Neural progenitor cell (in vitro differentiated cells): ENCODE results near the gene LPP. TPM values are rescaled to one million over a fixed set of nuclear protein-coding genes. Genes with fewer than 3 reads are reported as not detected.

Experiments used
- DNase-seq: peaks from one replicate; pipeline ENCODE4 v3.0.0-alpha.2; 2016; ENCODE audit warnings: low spot score
- H2AFZ ChIP-seq: fragments of 200-600 bp; sonication (generic); replicated peaks from 2 replicates; pipeline ENCODE4 v1.6.1; 2016; ENCODE audit warnings: antibody characterized with exemption
- H3F3A ChIP-seq: fragments of 200-600 bp; sonication (generic); 2 replicates; pipeline ENCODE4 v1.6.1; 2016; ENCODE audit warnings: antibody characterized with exemption, low read depth
- H3K27ac ChIP-seq: fragments of 200-600 bp; sonication (generic); 2 replicates; pipeline ENCODE4 v1.5.1; 2016; ENCODE audit warnings: mild to moderate bottlenecking
- H3K27me3 ChIP-seq: fragments of 200-600 bp; sonication (generic); 2 replicates; pipeline ENCODE4 v1.6.1; 2016; ENCODE audit warnings: mild to moderate bottlenecking, moderate library complexity
- H3K36me3 ChIP-seq: fragments of 200-600 bp; sonication (generic); 2 replicates; pipeline ENCODE4 v1.5.1; 2016
- H3K4me1 ChIP-seq: fragments of 200-600 bp; sonication (generic); 2 replicates; pipeline ENCODE4 v1.6.1; 2016; ENCODE audit warnings: mixed run types
- H3K4me2 ChIP-seq: fragments of 200-600 bp; sonication (generic); 2 replicates; pipeline ENCODE4 v1.6.1; 2016
- H3K4me3 ChIP-seq: fragments of 200-600 bp; sonication (generic); 2 replicates; pipeline ENCODE4 v1.5.1; 2016
- H3K79me2 ChIP-seq: fragments of 200-600 bp; sonication (generic); 2 replicates; pipeline ENCODE4 v1.6.1; 2016; ENCODE audit warnings: low read depth
- H3K9ac ChIP-seq: fragments of 200-600 bp; sonication (generic); 2 replicates; pipeline ENCODE4 v1.6.1; 2016
- H3K9me3 ChIP-seq: fragments of 200-600 bp; sonication (generic); 2 replicates; pipeline ENCODE4 v1.5.1; 2016; ENCODE audit warnings: low read depth
- H4K20me1 ChIP-seq: fragments of 200-600 bp; sonication (generic); 2 replicates; pipeline ENCODE4 v1.6.1; 2016; ENCODE audit warnings: low read depth
- H3K27ac Mint-ChIP-seq: 3 replicates; pipeline ENCODE4 v1.8.0; 2021; ENCODE audit warnings: mixed read lengths
- H3K27me3 Mint-ChIP-seq: 2 replicates; pipeline ENCODE4 v1.8.0; 2022; ENCODE audit warnings: low read depth, mild to moderate bottlenecking, inconsistent platforms, moderate library complexity, mixed read lengths; ENCODE audit not compliant: insufficient read depth
- H3K36me3 Mint-ChIP-seq: 3 replicates; pipeline ENCODE4 v1.8.0; 2021; ENCODE audit warnings: mixed read lengths
- H3K4me1 Mint-ChIP-seq: 3 replicates; pipeline ENCODE4 v1.8.0; 2021; ENCODE audit warnings: mixed read lengths
- H3K4me3 Mint-ChIP-seq: 3 replicates; pipeline ENCODE4 v1.8.0; 2021; ENCODE audit warnings: mild to moderate bottlenecking, moderate library complexity, mixed read lengths
- H3K9me3 Mint-ChIP-seq: 3 replicates; pipeline ENCODE4 v1.8.0; 2020; ENCODE audit warnings: mixed read lengths
- EZH2 ChIP-seq: fragments of 200-600 bp; sonication (generic); IDR thresholded peaks from 2 replicates; pipeline ENCODE4 v1.6.1; 2017; ENCODE audit warnings: antibody characterized with exemption, mild to moderate bottlenecking, moderate library complexity
- EZH2phosphoT487 ChIP-seq: fragments of 200-600 bp; sonication (generic); IDR thresholded peaks from 2 replicates; pipeline ENCODE4 v1.6.1; 2017; ENCODE audit warnings: antibody characterized with exemption
- total RNA-seq: library from RNA; depleted of rRNA; stranded (reverse); fragments of >200 nt; gene quantifications from 2 replicates; pipeline ENCODE4 v1.2.3, GENCODE V29; 2015; ENCODE audit warnings: low replicate concordance
- TF ChIP-seq, protein P1 (sequence below): fragments of 200-600 bp; sonication (generic); IDR thresholded peaks from 2 replicates; pipeline ENCODE4 v1.5.1; 2017; ENCODE audit warnings: antibody characterized with exemption, mild to moderate bottlenecking

LPP gene
- total RNA-seq, 1 donor from 2014 or later = 18.9 TPM

DNA sequence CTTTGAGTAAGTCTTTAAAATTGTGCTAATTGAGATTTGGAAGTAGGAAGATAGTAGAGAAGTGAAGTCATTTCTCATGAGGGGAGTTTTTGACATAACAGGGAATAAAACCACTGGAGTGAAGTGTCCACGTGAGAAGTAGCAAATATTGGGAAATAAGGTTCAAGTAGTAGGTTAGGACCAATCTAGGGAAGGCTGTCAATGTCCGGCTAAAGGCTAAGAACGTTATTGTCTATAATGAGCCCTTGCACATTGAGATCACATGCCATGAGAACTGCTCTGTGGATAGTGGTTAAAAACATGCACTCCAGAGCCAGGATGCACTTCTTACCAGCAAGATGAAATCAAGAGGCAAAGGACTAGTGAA, 557.9 kb downstream of the LPP start:
- Mint-ChIP-seq H3K9me3 (no peaks in the 10 kb centered on the region), H3K4me1 (no peaks in the 10 kb centered on the region), H3K27me3 (peaks cover 3% of the 10 kb centered on the region), H3K27ac (no peak overlapping the region), H3K36me3 (peaks cover 1% of the 10 kb centered on the region), H3K4me3 (no peak overlapping the region)
- TF ChIP-seq EZH2phosphoT487 (no peak), EZH2 (no peak)
- TF ChIP-seq, protein P1, sequence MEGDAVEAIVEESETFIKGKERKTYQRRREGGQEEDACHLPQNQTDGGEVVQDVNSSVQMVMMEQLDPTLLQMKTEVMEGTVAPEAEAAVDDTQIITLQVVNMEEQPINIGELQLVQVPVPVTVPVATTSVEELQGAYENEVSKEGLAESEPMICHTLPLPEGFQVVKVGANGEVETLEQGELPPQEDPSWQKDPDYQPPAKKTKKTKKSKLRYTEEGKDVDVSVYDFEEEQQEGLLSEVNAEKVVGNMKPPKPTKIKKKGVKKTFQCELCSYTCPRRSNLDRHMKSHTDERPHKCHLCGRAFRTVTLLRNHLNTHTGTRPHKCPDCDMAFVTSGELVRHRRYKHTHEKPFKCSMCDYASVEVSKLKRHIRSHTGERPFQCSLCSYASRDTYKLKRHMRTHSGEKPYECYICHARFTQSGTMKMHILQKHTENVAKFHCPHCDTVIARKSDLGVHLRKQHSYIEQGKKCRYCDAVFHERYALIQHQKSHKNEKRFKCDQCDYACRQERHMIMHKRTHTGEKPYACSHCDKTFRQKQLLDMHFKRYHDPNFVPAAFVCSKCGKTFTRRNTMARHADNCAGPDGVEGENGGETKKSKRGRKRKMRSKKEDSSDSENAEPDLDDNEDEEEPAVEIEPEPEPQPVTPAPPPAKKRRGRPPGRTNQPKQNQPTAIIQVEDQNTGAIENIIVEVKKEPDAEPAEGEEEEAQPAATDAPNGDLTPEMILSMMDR = no peak
- DNase-seq = no peak
- Histone ChIP-seq H4K20me1 (no peaks in the 10 kb centered on the region), H2AFZ (no peak overlapping the region), H3K9me3 (no peaks in the 10 kb centered on the region), H3K36me3 (no peaks in the 10 kb centered on the region), H3K79me2 (no peaks in the 10 kb centered on the region), H3K27ac (no peak overlapping the region), H3K4me3 (no peak overlapping the region), H3K27me3 (no peaks in the 10 kb centered on the region), H3K4me2 (no peak overlapping the region), H3F3A (no peaks in the 10 kb centered on the region), H3K4me1 (no peaks in the 10 kb centered on the region), H3K9ac (no peak overlapping the region)

DNA sequence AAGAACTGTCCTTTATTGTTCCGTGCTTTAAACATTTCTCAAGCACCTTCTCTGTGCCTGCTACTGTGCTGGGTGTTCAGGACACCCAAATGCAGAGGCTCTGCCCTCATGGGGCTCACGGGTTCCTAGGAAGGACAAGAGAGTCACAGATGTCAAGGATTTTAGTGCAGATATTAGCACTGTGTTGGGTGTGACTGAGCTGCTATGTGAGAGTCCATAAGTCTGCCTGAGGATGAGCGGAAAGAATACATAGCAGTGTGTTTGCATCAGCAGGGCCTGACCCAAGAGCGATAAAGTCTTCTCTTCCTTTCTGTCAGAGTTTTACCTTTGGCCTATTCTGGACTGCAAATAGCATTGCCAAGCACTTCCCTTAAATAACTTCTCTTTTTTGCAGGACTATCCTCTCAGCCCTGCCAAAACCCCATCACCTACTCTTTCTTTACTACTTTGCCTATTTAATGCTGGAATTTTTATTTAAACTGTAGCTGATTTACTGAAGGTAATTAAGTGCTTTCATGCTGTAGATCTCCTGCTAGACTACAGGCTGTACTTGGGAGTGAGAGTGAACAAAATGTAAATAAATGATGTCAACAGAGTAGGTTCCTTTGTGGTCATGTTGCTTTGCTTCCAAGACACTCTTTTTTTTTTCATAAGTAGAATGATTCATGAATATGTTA, 558.4 kb downstream of the LPP start:
- Histone ChIP-seq H3K4me3 (no peak overlapping the region), H3K4me2 (no peak overlapping the region), H3K79me2 (no peaks in the 10 kb centered on the region), H2AFZ (no peak overlapping the region), H3K27ac (no peak overlapping the region), H3K9me3 (no peaks in the 10 kb centered on the region), H3F3A (no peaks in the 10 kb centered on the region), H4K20me1 (no peaks in the 10 kb centered on the region), H3K9ac (no peak overlapping the region), H3K27me3 (no peaks in the 10 kb centered on the region), H3K36me3 (no peaks in the 10 kb centered on the region), H3K4me1 (no peaks in the 10 kb centered on the region)
- Mint-ChIP-seq H3K4me1 (no peaks in the 10 kb centered on the region), H3K4me3 (no peak overlapping the region), H3K27me3 (peaks cover 3% of the 10 kb centered on the region), H3K36me3 (peaks cover 1% of the 10 kb centered on the region), H3K9me3 (no peaks in the 10 kb centered on the region), H3K27ac (no peak overlapping the region)
- DNase-seq = no peak
- TF ChIP-seq, protein P1 = no peak
- no peak for TF ChIP-seq EZH2
- no peak for TF ChIP-seq EZH2phosphoT487

DNA sequence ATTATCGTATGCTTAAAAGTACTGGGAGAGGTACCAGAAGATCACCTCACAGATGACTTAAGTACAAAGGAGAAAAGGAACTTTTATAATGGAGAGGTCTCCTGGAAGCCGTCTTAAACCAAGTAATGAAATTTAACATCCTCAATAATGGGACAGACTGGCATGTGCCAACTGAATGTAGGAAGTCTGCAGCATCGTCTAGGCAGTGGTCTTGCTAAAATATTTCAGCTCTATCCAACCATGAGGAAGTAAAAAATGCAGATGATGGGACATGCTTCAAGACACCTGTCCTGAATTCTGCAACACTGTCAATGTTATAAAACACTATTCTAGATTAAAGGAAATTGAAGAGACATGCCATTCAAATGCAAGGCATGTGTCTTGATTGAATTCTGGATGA, 559.0 kb downstream of the LPP start:
- H3K4me1 Mint-ChIP-seq = no peaks in the 10 kb centered on the region

More for the DNA sequence above, 559.0 kb downstream of the LPP start:
- H3K36me3 ChIP-seq = no peaks in the 10 kb centered on the region
- H3K4me3 ChIP-seq = no peak overlapping the region
- no peaks in the 10 kb centered on the region for H3K79me2 ChIP-seq
- H3F3A ChIP-seq = no peaks in the 10 kb centered on the region
- Mint-ChIP-seq H3K36me3 (peaks cover 1% of the 10 kb centered on the region), H3K27me3 (peaks cover 3% of the 10 kb centered on the region), H3K9me3 (no peaks in the 10 kb centered on the region), H3K27ac (no peak overlapping the region), H3K4me3 (no peak overlapping the region)
- no peak for TF ChIP-seq EZH2
- TF ChIP-seq, protein P1 = no peak
- no peak for TF ChIP-seq EZH2phosphoT487
- H3K4me1 ChIP-seq = no peaks in the 10 kb centered on the region
- no peak for DNase-seq
- no peaks in the 10 kb centered on the region for H4K20me1 ChIP-seq
- no peaks in the 10 kb centered on the region for H3K27me3 ChIP-seq
- no peaks in the 10 kb centered on the region for H3K9me3 ChIP-seq
- H2AFZ ChIP-seq = no peak overlapping the region
- no peak overlapping the region for H3K4me2 ChIP-seq
- H3K9ac ChIP-seq = no peak overlapping the region
- no peak overlapping the region for H3K27ac ChIP-seq
